Kidney glomerular epithelial cell (primary cell): ENCODE results near the gene TTLL12.

Experiments used
- DNase-seq: peaks from one replicate; lab custom pipeline; 2025; lab: John Stamatoyannopoulos, UW

Gene TTLL12

DNA sequence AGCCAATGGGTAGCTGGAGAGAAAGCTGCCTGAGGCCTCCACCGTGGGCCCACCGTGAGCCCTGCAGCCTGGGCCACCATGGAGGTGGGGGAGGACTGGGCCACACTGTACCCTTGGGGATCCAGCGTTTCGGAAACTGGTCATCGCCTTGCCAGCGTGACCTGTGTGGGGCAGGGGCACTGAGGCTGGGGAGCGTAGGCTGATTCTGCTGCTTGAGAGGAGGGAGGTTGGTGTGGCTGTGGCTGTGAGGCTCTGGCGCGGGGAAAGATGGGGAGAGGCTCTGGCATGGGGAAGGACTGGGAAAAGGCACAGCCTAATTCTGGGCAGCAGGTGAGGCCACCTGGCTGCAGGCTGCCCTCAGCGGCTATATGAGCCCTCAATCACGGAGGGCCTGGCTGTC lies 12.6 kb upstream of the TTLL12 start:
- DNase-seq = no peak

DNA sequence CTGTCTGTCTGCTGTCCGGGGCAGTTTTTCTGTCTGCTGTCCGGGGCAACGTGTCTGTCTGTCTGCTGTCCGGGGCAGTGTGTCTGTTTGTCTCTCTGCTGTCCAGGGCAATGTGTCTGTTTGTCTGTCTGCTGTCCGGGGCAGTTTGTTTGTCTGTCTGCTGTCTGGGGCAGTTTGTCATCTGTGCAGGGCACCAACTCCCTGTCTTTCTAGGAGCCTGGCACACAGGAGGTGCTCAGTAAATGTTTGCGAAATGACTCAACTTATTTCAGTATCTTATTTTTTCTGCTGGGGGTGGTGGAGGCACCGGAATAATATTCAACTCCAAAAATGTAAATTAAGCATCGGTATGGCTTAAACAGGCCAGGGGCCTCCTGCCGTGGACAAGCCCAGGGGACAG lies 12.0 kb upstream of the TTLL12 start:
- no peak for DNase-seq

GRCh38 chr22:43198126-43198525 lies 11.2 kb upstream of the TTLL12 start:
- no peak for DNase-seq

- DNase-seq = no peak
Observed at GRCh38 chr22:43197271-43197941, 10.5 kb upstream of the TTLL12 start.

DNA sequence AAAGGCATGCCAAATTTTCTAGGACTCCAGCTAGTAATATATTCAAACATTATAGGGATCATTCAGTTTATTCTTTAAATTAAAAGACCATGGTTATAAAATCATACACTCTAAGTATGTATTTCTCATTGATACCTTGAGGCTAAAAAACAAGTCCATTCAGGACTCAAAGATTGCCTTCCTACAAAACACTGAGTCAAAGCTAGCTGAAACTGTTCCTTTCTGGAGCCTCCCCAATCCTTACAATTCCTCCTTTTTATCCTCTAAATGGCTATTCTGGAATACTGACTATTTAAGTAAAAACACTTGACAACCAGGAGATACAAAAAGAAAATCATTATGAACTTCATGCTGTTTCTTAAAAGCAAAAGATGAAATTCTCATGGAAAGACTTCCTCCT lies 4.9 kb upstream of the TTLL12 start:
- no peak for DNase-seq

DNA sequence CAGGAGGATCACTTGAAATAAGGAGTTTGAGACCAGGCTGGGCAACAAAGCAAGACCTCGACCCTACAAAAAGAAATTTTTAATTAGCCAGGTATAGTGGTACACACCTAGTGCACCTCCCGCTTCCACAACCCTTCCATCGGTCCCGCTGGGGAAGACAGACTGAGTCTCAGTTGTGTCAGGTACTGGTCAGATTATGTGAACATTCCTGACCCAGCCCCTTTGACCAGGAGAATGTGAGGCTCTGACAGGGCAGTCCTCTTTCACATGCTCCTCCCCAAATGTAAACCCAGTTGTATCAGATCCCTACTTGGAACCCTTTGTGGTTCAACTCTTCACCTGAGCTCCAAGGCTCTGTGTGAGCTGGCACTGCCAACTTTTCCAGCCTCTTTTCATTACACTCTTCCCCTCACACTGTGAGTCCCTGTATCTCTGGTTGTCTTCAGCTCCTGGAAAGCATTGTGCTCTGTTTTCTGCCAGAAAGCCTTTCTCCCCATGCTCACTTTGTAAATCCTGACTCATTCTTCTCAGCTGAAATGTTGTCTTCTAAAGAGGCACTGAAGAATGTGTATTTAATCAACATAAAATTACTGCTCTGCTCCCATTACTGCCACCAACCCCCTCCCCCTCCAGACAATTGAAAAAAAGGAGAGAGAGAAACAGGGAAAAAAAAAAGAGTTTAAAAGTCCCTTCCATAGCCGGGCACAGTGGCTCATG lies 2.1 kb upstream of the TTLL12 start:
- DNase-seq = no peak

GRCh38 chr22:43187171-43188099 lies 501 bp upstream of the TTLL12 start:
- DNase-seq = peak; percentile 90

DNA sequence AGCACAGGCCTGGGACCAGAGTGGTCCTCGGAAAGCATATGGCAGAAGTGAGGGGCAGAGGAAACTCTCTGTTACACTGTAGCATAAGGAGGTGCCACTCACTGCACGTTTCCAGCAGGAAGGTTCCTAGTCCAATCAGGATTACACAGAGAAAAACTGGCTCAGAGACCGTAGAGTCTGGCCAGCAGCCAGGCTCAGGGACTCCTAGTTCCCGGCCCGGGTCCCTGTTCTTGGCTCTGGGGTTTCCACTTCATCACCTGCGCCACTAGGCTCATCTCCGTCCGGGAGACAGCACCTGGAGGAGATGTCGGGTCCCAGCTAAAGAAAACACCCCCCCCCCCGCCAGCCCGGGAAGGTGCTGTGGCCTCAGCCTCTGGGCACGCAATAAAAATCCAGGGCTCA lies 1.1 kb downstream of the TTLL12 start:
- peak; percentile 17 for DNase-seq

DNA sequence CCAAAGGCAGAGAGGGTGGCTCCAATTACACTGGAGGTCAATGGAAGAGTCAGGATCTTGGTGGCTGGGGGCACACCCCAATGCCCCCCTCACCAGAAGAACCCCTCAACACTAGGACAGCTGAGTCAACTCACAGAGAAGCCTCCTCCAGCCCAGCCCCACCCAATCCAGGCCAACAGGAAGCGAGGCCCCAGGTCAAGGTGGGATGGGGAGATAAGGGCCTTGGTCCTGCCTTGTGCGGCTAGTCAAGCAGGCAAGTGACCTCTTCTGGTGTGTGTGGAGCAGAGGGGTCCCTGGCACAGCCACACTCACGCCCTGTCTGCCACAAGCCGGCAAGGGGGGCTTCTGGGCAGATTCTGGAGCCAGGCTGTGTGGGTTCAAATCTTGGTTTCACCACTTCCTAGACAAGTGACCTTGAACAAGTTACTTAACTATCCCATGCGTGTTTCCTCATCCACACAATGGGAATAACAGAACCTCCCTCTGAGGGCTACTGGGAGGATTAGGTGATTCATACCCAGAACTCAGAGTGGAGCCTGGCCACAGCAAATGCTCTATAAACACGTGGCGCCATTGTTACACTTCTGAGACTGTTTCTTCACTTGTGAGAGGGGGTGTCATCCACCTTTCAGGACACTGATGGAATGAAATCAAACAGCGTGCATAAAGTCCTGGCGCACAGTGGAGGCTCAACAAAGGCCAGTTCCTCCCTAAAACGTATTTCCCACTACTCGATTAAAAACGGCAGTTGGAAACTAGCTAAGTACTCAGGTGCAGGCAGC lies 3.2 kb downstream of the TTLL12 start:
- peak; percentile 10 for DNase-seq

GRCh38 chr22:43182726-43183125 lies 4.2 kb downstream of the TTLL12 start:
- no peak for DNase-seq

- DNase-seq = no peak
Observed at GRCh38 chr22:43182118-43182517, 4.8 kb downstream of the TTLL12 start.

DNA sequence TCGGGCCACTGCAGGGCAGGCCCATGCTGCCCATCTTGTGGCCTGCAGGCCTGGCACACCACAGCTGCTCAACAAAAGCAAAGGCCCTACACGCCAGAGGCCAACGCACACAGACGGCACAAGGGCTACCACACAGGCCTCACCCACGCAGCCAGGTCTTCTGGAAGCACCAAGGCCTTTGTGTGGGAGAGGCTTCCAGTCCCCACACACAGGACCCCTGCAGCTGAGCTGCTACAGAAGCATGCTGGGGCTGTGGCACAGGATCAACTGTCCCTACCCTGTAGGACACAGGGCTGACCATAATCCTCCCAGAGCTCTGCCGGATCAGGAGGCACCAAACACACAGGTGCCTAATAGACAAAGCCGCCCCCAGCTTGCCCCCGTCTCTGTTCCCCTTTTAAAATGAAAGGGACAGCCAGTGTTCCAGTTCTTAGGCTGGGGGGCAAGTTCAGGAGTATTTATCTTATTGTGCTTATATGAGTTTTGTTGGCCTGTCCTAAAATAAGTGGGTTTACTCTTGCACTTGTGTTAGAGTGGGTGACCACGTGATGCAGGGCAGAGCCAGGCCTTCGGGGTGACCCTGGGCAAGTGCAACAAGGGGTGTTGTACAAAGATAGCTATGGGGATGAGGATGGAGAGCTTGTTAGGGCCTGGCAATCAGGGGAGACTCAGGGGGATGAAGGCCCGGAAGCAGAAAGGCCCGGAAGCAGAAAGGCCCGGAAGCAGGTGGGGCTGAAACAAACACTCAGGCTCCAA lies 5.4 kb downstream of the TTLL12 start:
- no peak for DNase-seq

DNA sequence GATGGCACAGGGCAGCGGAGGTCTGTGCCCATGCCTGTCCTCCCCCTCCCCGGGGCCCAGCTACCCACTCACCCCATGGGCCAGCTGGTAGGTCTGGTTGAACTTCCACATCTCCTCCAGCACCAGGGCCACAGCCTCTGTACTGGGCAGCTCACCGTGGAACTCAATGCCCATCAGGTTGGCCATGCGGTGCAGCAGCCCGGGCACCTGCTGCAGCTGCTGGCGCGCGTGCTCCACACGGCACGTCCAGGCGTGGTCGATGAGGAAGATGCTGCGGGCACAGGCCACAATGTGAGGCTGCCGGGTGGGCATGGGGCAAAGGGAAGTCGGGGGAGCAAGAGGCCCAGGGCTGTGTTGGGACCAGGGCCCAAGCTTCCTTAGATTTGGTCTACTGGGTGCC lies 6.3 kb downstream of the TTLL12 start:
- no peak for DNase-seq

GRCh38 chr22:43179911-43180195 lies 7.1 kb downstream of the TTLL12 start:
- DNase-seq = no peak

DNA sequence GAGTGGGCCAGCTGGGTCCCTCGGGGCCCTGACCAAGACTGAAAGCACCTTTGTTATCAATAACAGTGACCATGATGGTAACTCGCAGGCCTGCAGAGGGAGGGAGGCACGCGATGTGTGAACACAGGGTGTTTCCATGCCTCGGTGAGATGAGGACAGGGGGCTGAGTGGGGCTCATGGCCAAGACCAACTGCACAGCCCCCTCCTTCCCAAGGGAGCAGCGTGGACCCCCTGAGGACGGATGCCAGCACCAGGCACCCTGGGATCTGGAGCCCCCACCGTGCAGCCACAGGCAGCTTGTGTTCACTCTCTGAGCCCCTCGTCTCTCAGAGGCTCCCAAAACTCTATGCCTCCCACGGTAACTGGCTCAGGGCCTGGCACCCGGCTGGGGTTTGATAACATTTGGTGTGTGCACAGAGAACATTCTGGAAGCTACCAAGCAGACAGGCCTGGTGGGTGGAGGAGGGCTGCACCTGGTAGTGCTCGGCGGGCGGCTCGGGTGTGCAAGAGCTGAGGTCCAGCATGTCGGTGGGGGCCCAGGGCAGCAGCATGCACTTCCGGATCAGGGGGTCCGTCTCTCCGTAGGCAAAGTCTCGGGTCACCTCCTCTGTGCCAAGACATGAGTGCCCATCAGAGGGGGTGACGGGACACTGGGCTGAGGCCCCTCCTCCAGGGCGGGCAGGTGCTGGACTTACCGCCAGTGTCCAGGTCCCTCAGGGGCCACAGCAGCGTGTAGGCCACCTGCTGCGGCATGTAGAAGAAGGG lies 7.6 kb downstream of the TTLL12 start:
- DNase-seq = no peak

DNA sequence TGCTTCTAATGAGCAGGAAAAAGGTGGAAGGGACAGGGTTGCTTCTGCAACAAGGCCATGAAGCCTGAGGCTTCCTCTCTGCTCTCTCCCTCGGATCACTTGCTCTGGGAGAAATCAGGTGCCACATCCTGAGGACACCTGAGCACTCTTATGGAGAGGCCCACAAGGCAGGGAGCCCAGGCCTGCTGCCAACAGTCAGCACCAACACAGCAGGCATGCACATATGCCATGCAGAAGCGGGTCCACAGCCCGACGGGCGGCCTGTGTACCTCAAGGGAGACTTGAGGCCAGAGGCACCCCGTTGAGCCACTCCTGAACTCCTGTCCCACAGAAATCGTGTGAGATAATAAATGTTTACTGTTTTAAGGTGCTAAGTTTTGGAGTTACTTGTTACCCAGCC lies 9.5 kb downstream of the TTLL12 start:
- no peak for DNase-seq

DNA sequence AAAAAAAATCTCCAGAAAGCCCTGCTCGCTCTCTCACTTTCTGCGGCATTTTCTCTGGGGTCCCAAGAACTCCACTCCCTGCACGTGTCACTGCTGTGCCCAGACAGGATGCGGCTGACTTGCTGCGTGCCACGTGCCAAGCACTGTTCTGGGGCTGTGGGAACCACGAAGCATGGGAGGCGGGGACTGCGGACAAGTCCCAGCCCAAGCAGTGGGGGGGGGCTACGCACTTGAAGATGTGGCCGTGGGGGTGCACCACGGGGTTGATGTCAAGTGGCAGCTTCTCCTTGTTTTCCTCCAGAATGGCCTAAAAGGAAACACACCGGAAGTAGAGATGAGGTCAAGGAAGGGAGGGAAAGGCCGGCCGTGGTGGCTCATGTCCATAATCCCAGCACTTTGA lies 10.8 kb downstream of the TTLL12 start:
- DNase-seq = no peak

- DNase-seq = no peak
Observed at GRCh38 chr22:43174941-43175531, 11.9 kb downstream of the TTLL12 start.

DNA sequence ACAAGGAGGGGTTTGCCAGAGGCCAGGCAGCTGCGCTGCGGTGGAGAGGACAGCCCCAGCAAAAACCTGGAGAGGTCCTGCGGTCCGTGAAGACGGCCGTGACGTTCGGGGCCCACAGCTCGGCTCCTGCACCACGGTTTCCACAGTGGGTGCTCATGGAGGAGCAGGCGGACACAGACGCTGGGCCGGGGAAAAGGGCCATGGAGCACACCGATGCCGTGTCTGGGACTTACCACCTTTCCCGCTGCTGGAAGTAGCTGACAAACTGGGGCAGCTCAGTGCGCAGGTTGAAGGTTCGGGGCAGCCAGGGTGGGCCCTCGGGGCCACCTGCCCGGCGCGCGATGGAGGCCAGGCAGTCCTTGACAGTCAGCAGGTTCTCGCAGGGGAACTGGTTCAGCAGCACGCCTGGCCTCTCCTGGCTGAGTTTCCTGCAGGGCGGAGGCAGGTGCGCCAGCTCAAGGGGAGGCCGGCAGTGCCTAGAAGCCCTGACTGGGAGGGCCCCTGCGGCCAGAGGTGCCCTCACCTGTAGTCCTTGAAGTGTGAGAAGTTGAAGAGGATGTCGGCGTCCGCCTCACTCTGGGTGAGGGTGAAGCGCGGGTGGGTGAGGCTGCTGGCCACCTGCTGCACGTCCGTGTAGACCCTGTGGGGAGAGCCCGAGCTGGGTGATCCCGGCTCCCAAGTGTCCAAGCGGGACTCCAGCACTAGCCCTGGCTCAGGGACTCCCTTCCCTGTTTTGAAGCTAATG lies 12.8 kb downstream of the TTLL12 start:
- DNase-seq = no peak

GRCh38 chr22:43173566-43173965 lies 13.4 kb downstream of the TTLL12 start:
- no peak for DNase-seq
